Activated CD4-positive, alpha-beta T cell treated with anti-CD3 and anti-CD28 coated beads for 1 hour (primary cell): Measurements from ENCODE around the gene CFAP65.

Experiments
- DNase-seq: peaks from one replicate; pipeline ENCODE4 v3.0.0-alpha.2; 2020

CFAP65 gene

DNA sequence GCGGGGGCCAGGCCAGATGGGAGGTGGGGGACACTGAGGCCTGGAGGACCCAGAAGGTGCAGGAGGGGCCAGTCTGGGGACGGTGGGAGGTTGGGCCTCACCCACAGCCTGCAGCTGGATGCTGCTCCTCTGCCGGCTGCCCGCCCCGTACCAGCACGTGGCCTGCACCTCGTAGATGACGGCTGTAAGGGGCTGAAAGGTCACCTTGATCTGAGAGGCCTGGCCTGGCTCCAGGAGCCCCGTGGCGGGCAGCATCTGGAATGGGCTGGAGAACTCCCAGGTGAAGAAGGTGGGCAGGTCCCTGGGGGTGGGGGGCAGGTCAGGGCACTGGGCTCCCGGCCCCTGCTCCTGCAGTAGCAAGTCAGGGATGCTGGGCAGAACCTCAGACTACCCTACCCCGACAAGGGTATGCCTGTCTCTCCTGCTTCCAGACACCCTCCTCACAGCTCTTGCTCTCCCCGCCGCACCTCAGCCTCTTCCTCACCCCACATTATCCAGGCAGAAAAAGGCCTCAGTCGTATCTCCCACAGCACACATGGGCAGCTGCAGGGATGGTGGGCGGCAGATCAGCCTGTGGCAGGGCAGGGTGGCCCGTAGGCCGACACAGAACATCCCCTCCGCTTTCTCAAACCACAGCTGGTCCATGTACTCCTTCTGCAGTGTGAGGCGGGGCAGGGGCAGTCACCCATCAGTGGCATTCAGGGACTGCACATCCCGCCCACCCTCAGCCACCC is 10.1 kb downstream of the CFAP65 start:
- DNase-seq, result no peak

DNA sequence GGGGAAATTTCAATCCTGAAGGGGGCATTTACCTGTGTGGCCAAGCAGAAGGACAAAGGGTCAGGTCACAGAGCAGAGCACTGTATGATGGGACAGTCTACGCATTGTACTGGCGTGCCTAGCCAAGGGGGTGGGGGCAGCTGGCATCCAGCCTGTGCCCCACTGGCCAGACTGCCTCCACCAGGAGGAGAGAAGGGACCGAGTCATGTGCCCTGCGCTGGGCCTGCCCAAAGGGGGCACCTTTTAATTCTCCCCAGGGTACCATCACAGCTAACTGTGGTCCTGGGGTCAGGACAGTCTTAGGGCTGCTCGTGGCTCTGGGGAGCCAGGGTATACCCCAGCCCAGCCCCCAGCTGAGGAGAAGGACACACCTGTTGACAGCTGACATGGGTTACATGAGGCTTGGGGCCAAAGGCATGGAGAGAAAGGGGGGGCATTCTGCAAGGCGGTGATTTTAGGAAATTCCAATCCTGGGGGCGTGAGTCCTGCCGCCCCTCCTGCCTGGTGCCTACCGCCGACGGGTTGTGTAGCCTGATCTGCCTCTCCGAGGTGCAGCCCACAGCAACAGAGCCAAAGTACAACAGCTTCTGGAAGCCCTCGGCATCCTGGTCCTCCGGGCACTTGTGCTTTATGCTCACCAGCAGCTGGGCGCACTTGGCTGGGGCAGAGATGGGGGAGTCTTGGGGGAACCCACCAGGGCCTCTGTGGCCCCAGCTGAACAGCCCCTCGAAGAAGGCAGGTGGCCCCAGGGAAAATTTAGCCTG is 11.0 kb downstream of the CFAP65 start:
- no peak for DNase-seq

DNA sequence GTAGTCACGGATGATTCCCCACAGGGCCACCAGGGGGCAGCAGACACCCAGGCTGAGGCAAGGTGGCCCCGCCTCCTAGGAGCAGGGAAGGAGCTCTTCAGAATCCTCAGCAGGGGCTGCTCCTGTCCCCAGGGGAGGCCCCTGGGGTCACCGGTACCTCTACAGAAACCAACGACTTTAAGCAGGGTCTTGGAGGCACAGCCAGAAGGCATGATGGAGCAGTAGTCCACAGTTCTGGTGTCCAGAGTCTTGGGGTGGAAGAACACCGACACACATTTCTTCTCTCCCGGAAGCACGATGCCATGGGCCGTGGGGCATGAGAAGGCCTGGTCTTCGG is 11.5 kb downstream of the CFAP65 start:
- DNase-seq, result peak; percentile 60

DNA sequence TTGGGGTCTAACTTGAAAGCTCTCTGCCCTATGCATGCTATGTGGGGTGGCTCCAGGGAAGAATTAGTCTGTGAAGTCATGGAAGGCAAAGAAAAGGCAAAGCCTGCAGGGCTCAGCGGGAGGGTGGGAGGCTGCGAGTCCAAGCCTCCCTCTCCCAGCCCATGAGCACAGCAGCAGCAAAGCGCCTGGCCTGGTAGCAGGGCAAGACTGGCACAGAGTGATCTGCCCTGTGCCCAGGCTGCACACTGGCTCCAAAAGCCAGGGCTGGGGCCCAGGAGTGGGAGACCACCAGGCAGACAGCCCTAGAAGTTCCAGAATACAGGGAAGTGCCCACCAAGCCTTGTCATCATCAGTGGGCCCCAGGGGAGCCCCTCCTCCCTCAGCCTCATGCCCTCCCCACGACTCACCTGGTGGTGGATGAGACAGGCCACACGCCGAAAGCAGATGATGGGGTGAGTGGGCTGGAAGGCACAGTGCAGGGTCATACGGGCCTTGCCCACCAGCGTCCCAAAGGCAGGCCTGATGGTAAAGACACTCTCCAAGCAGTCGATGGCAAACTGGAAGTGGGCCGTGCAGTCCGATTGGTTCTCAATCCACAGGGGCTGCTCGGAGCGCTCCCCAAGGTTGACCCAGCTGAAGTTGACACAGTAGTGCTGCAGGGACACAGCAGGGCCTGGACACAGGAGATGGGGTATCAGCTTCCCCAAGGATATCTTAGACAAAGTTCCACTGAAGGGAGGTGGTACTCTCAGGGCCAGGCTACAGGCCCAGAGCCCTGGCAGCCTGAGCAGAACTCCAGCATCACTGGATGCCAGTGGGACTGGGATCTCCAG is 12.1 kb downstream of the CFAP65 start:
- no peak for DNase-seq

DNA sequence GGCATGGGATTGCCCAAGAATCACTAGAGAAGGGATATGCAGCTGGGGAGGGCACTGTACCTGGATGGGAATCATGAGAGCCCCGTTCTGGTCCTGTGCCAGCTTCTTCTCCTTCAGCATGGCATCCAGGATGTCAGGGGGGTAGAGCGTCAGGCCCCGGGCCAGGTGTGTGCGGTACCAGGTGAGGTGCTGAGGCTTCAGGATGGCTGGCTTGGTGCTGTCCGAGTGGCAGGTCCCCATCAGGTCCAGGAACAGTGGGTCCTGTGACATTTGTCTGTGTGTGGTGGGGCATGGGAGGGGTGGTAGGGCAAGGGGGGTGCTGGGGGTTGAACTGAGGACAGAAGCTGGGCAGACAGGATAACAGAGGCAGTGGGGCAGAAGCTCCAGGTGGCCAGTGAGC is 13.2 kb downstream of the CFAP65 start:
- DNase-seq, result no peak

DNA sequence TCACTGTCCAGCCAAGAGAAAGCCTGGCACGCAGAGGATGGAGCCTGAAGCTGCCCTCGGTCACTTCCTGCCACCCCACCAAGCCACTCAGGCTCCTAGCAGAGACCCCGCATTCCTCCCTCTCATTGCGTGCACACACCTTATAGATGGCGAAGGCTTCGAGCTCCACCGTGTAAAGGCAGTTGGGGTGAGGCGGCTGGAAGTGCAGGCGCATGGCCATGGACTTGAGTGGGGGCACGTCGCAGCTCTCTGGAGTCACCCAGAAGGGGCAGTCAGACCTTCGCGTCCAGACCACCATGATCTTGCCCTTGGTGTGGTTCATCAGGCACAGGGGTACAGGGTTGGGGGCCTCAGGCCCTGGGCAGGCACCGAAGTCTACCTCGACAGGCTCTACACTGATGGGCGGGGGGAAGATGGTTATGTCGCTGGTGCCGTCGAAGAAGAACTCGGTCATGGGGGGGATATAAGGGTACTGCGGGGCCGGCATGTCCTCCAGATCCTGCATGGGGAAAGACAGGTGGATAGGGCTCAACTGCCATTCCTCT is 13.7 kb downstream of the CFAP65 start:
- DNase-seq, result no peak

DNA sequence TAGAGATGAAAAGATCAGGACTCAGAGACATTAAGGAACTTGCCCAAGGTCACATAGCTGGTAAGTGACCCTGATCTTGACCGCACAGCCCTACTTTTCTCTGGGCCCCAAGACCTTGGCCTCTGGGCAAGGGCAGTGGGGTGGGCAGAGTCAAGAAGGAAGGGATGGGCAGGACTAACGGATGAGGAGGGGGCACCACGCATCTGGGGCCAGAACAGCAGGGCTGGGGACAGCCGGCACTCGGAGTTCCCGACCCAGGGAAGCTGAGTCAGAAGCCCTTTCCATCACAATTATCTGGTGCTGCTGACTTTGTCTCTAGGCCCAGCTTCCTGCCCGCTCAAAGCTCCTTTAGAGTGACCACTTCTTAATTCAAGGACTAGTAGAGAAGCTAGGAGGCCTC is 14.4 kb downstream of the CFAP65 start:
- no peak for DNase-seq

DNA sequence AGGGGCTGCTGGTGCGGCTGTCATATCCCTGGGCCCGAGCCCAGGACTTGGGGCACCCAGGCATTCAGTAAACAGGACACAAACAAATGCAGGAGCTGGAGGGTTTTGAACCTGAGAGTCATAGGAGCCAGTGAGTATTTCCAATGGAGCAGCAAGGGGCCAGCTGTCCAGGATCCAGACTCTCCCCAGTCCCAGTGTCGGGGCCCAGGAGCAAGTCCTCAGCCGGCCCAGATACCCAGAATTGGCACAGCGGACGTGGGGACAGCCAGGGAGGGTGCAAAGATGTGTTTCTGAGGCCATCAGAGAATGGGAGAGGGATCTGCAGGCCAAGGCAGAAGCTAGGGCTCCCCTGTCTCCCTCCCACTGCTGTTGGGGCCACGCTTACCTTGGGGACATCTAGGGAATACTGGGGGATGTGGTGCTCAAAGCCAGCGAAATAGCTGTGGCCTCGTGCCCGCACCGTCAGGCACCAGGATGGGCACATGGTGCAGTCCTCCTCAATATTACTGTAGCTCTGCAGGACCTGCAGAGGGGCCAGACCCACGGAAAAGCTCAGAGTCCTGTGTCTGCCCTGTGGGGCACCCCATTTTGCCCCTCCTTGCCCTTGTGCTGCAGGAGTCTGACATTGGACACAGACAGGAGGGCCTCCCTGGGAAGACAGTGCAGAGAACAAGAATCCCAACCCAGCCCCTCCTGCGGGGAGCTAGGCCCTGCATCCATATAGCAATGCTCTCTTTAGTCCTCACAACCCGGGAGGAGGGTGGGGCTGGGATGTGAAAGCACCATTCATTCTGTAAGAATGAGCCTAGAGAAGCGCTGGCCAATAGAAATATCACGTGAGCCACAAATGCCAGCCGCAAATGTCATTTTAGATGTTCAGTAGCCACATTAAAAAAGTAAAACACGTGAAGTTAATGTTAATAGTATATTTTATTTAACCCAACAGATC is 15.4 kb downstream of the CFAP65 start:
- DNase-seq, result no peak

DNA sequence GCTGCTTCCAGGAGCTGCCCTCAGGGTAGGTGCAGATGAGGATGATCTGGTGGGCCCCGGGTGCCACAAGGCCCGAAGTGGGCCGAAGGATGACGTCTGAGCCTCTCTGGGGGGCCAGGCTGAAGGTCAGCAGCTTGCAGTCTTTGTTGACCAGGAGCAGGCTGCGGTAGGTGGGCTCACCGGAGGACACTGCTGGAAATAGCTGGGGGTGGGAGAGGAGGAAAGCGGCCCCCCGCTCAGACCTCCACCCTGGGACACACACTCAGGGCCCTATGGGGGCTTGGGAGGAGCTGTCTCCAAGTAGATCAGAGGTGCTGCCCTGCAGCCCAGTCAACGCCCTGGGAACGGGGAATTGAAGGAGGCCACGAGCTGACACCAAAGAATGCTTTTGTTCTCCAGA is 17.3 kb downstream of the CFAP65 start:
- DNase-seq, result no peak

DNA sequence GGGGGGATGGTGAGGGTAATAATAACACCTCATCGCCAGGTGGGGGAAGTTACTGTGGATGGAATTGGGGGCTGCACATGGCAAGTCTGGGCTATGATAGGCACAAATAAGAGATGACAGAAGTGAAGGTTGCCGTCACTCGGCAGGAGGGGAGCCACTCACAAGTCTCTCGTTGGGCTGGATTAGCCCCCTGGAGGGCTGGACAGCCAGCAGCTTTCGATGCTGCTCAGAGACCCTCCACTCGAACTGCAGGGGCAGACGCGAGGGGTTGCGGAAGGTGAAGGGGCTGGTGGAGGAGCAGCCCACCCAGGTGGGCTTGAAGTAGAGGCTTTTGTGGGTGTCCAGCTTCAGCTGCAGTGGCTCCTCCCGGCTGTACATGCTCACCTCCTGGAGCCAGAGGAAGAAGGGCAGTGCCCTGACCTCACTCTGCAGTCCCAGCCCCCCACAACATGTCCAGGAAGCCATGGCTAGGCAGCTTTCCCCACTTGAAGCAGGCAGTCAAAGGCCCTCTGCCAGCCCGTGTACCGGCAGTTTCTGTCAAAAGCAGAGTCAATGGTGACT is 18.2 kb downstream of the CFAP65 start:
- DNase-seq, result no peak

DNA sequence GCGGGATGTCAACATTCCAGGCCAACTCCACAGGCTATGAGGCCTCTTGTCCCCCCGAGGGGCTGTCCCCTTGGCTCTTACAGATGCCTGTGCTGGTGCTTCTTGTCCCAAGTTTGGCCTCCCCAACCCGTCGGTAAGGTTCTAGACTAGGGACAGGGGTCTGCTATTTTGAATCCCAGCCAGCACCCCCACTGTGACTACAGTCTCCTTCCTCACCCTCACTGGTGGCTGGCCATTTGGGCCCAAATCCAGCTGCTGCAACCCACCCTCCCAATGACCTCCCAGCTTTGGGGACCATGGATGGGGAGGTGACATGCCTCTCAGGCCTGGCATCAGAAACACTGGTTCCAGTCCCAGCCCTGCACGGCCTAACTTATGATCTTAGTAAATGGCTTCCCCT is 18.7 kb downstream of the CFAP65 start:
- DNase-seq, result no peak

DNA sequence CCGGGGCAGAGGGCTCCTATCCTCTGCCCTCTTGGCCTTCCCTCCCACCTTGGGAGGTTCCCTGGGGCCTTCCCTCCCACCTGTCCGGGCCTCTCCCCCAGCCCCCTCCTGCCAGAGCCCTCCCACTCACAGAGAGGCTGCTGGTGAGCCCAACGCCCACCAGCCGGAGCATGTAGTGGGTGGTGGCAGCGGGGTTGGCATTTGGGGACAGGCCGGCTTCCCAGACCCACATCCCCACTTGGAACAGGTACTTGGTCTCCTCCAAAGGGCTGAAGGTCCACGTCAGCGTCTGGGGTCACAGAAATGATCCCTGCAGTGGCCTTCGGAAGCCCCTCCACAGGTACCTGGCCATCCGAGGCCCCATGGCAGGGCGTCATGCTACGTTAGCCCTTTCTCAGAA is 19.3 kb downstream of the CFAP65 start:
- DNase-seq, result no peak

DNA sequence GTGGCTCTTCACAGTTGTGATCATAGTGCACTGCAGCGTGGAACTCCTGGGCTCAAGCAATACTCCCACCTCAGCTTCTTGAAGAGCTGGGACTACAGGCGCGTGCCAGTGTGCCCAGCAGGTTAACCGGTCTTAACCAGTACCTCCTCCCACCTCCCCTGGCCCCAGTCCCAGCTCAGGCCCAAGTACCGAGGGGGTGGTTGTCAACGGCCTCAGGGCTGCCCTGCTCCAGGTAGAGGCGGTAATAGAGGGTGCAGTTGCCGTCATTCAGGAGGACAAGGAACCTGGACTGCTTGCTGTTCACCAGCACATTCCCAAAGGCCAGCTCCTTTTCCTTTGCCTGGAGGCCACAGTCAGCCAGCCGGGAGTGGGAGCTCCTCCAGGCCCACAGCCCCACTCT is 19.7 kb downstream of the CFAP65 start:
- DNase-seq, result no peak

DNA sequence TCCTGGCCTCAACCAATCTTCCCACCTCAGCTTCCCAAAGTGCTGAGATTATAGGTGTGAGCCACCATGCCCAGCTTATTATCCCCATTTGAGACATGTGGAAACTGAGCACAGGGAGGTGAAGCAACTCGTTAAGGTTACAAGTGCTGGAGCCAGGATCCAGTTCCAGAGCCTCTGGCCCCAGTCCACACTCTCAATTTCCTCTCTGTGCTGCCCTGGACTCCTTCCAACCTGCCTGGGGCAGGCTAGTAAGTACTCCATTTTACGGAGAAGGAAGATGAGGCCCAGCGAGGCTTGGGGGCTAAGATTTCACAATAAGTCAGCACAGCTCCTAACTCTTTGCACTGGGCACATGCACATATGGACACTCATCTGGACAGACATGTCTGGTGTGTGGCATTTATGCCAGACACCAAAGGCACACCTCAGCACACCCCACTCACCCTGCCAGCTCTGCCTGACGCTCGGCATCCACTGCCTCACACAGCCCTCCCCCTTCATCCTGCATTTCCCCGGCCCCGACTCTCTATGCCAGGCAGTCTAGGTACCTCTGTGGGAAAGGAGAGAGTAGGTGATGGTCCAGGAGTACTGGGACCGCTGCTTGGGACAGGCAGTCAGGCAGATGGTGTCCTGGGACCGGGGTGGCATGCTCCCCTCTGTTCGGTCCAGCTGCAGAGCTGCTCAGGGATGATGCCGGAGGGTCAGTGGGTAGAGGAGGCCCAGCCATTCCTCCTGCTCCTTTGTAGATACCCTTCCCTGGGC is 20.5 kb downstream of the CFAP65 start:
- no peak for DNase-seq

DNA sequence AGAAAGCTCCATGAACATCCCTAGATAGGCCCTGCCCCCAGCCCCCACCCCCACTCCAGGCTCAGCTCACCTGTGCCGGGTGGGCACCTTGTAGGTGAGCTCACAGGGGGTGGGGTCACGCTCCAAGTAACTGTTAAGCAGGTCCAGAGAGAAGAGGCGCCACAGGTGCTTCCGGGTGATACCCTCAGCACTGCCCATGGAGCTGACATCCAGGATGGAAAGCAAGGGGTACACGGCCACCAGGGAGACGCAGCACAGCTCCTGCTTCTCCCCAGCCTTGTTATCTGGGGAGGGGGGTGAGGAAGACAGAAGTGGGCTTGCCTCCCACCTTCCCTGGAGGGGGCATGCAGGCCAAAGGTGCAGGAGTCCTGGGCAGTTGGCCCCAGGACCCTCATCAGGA is 21.9 kb downstream of the CFAP65 start:
- DNase-seq, result no peak

DNA sequence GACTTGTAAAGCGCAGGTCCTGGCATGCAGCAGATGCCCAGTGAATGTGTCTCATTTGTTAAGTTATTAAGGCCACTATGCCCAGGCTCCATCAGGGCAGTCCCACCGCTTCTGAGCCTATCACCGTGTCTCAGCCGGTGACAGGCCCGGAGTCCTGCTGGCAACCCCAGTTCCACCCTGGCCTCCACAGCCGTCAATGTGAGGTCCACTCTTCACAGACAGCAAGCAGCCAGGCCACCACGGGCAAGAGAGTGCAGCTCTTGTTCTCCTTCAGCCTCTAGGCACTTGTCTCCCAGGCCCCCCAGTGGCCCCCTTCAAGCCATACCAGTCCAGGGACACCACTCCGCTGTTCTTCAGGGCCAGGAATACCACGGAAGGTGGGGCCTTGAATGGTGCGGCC is 22.6 kb downstream of the CFAP65 start:
- no peak for DNase-seq

DNA sequence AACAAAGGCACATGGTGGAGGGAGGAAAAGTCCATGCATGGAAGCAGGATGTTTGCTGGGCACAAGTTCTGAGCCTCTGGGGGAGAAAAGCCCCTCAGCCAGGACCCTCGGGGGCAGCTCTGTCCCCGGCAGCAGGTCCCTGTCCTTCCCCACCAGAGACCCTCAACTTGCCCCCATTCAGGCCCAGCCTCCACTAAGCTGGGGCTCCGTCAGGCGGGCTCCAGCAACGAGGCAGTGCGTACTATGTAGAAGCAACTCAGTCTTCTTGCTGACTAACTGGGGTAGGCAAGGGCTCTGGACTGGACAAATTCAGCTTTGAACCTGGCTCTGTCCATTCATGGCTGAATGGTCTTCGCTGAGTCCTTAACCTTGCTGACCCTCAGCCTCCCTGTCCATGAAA is 23.0 kb downstream of the CFAP65 start:
- DNase-seq, result no peak

DNA sequence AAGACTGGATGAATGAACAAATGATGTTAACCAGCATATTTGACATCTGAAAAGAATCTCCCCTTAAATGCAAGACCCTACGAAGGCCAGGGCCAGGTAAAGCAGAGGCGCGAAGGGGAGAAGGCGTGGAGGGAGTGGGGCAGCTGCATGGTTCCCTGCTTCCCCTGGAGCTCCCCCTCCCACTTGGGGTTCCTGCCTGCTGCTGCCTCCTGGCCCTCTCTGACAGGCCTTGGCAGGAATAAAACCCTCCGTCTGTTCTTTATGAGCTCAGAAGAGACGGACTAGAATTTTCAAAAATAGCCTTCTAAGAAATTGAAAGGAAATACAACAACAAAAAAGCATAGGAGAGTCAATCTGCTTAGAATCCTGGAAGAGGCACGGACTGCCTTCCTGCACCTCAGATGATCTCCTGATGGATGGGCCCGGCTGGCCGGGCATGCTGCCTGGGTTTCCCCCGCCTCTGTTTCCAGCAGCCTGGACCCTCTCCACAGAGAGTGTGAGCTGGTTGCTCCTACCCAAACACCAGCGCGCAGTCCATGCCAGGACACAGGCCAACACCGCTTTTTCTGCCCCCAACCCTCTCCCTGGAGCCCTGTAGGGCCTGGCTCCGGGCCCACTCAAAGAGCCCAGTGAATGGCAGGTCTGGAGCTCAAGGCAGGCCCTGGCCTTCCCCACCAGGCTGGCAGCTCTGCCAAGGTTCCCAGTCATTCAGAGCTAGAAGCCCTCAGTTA is 23.9 kb downstream of the CFAP65 start:
- DNase-seq, result no peak

DNA sequence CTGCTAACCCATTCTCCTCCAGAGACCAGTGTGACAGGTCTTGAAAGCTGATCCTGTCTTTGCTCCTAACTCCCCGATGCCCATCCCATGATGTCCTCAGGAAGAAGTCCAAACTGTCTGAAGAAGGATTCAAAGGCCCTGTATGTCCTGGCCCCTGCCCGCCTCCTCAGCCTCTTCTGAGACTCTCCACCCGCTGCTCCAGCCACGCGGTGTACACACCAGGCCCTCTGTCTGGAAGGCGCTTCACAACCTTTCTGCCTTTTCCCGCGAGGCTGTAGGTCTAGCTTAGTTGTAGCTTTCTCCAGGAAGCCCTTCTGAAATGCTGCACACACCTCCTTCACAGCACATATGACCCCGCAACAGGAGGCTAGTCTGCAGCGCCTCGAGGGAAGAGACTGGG is 24.6 kb downstream of the CFAP65 start:
- DNase-seq, result no peak

DNA sequence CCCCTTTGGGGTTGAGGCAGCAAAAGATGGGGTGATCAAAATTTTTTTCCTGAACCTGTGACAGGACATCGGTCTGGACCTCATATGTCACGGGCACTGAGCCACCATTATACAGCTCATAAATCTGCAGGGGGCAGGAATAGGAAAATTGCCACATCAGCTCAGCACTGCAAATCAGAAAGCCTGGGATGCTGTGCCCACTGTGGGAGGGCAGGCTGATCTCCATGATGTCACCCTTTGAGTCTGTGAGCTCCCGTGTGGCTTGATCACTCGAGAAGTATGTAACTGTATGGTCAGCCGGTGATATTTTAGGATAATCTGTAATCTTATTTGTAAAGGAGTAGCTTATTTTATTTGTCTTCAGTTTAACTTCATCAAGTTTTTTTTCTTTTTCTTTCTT is 30.4 kb downstream of the CFAP65 start:
- no peak for DNase-seq
